ENCODE results near the gene CENPM.

GRCh38 chr22:41917375-41917902 is 29.5 kb downstream of the CENPM start:
- no peak for TF ChIP-seq CTCF (optimal IDR thresholded peaks at IDR 0.05 in 1 of 3, IDR thresholded peaks at IDR 0.05 in 1 of 3, conservative IDR thresholded peaks at IDR 0.05 in 1 of 3; ENCODE audit: extremely low read depth in 1 of 3, insufficient read depth in 2 of 3, low read length in 3 of 3)
- no peak for TF ChIP-seq EZH2 (IDR thresholded peaks at IDR 0.05; ENCODE audit: low read length)
